IMR-90 (cell line): Measurements from ENCODE around the gene PDZRN3. TPM values are rescaled to one million over a fixed set of nuclear protein-coding genes. Genes with fewer than 3 reads are reported as not detected.

Experiments
- ATAC-seq: fragments of 200-7000 bp; cut with Tn5 transposase; 2 replicates; pipeline ENCODE4 v1.9.1; 2020; ENCODE audit warnings: low read depth, mild to moderate bottlenecking, moderate library complexity
- BruUV-seq: library from RNA; stranded (reverse); fragments of 400-500 nt; replicated peaks from 2 replicates; lab custom pipeline; 2021; lab: Mats Ljungman, UMichigan
- CTCF ChIA-PET: fragments of 300-600 bp; formaldehyde crosslinking; extraction: SDS; loops from one replicate; lab custom pipeline; 2021; ENCODE audit warnings: antibody characterized with exemption; lab: Yijun Ruan, JAX
- POLR2A ChIA-PET: fragments of 300-600 bp; sonication (Branson Sonifier 250); formaldehyde crosslinking; loops from one replicate; lab custom pipeline; 2022; ENCODE audit warnings: antibody characterized with exemption; ENCODE audit not compliant: unreplicated experiment; lab: Charles Lee
- DNase-seq: peaks from one replicate; pipeline ENCODE4 v3.0.0; 2013
- H2AFZ ChIP-seq: replicated peaks from 2 replicates; pipeline ENCODE3; 2013; ENCODE audit warnings: low read length, mild to moderate bottlenecking; ENCODE audit not compliant: poor library complexity
- H2AK5ac ChIP-seq: 2 replicates; pipeline ENCODE4 v1.6.1; 2013; ENCODE audit warnings: low read depth, low read length, inconsistent platforms
- H2AK9ac ChIP-seq: replicated peaks from 2 replicates; pipeline ENCODE3; 2013; ENCODE audit warnings: mild to moderate bottlenecking, low read depth, low read length, moderate library complexity; ENCODE audit not compliant: poor library complexity
- H2BK120ac ChIP-seq: 2 replicates; pipeline ENCODE4 v1.6.1; 2013; ENCODE audit warnings: low read depth, low read length, inconsistent platforms
- H2BK15ac ChIP-seq: 3 replicates; pipeline ENCODE4 v1.6.1; 2013; ENCODE audit warnings: low read depth, low read length, inconsistent platforms
- H2BK20ac ChIP-seq: 2 replicates; pipeline ENCODE4 v1.6.1; 2013; ENCODE audit warnings: low read depth, mild to moderate bottlenecking, inconsistent platforms, low read length, moderate library complexity
- H2BK5ac ChIP-seq: 2 replicates; pipeline ENCODE4 v1.6.1; 2013; ENCODE audit warnings: mild to moderate bottlenecking, low read depth, low read length, inconsistent platforms; ENCODE audit not compliant: poor library complexity, severe bottlenecking
- H3K14ac ChIP-seq: replicated peaks from 2 replicates; pipeline ENCODE4 v1.6.1; 2013; ENCODE audit warnings: low read depth, low read length, inconsistent platforms
- H3K18ac ChIP-seq: 2 replicates; pipeline ENCODE4 v1.6.1; 2013; ENCODE audit warnings: low read depth, low read length, control low read depth
- H3K23ac ChIP-seq: 2 replicates; pipeline ENCODE4 v1.6.1; 2013; ENCODE audit warnings: low read depth, low read length, inconsistent platforms
- H3K27ac ChIP-seq: 2 replicates; pipeline ENCODE4 v1.5.1; 2013; ENCODE audit warnings: mild to moderate bottlenecking, control low read depth, low read length; ENCODE audit not compliant: insufficient read depth
- H3K27me3 ChIP-seq: 2 replicates; pipeline ENCODE4 v1.6.1; 2013; ENCODE audit warnings: low read length; ENCODE audit not compliant: control insufficient read depth, insufficient read depth
- H3K36me3 ChIP-seq: 2 replicates; pipeline ENCODE4 v1.6.1; 2013; ENCODE audit warnings: low read length, mixed read lengths; ENCODE audit not compliant: control insufficient read depth, insufficient read depth
- H3K4ac ChIP-seq: 2 replicates; pipeline ENCODE4 v1.6.1; 2013; ENCODE audit warnings: low read depth, low read length, inconsistent platforms
- H3K4me1 ChIP-seq: 2 replicates; pipeline ENCODE4 v1.6.1; 2013; ENCODE audit warnings: low read length, mixed read lengths; ENCODE audit not compliant: control insufficient read depth, insufficient read depth
- H3K4me2 ChIP-seq: 2 replicates; pipeline ENCODE4 v1.6.1; 2013; ENCODE audit warnings: low read depth, mild to moderate bottlenecking, control low read depth, low read length, moderate library complexity
- H3K4me3 ChIP-seq: 2 replicates; pipeline ENCODE4 v1.5.1; 2013; ENCODE audit warnings: low read depth, mild to moderate bottlenecking, control low read depth, low read length, moderate library complexity; ENCODE audit not compliant: insufficient read depth
- H3K56ac ChIP-seq: 2 replicates; pipeline ENCODE4 v1.6.1; 2013; ENCODE audit warnings: low read length, inconsistent platforms; ENCODE audit not compliant: insufficient read depth; ENCODE audit errors: extremely low read depth
- H3K79me1 ChIP-seq, 2 experiments: 2 replicates each; pipeline ENCODE4 v1.6.1; 2013; ENCODE audit warnings: low read length in 2 of 2, inconsistent platforms in 1 of 2, low read depth in 1 of 2
- H3K9ac ChIP-seq: 2 replicates; pipeline ENCODE4 v1.6.1; 2013; ENCODE audit warnings: low read depth, low read length, control low read depth
- H3K9me1 ChIP-seq: 2 replicates; pipeline ENCODE4 v1.6.1; 2013; ENCODE audit warnings: low read length, inconsistent platforms; ENCODE audit not compliant: insufficient read depth
- H3K9me3 ChIP-seq: 2 replicates; pipeline ENCODE4 v1.6.1; 2013; ENCODE audit warnings: low read length; ENCODE audit not compliant: control insufficient read depth, insufficient read depth
- H4K20me1 ChIP-seq: 2 replicates; pipeline ENCODE4 v1.6.1; 2013; ENCODE audit warnings: low read length, inconsistent platforms; ENCODE audit not compliant: insufficient read depth
- H4K5ac ChIP-seq: 2 replicates; pipeline ENCODE4 v1.6.1; 2013; ENCODE audit warnings: mild to moderate bottlenecking, low read depth, low read length, control low read depth
- H4K8ac ChIP-seq, 2 experiments: 2 replicates each; pipeline ENCODE4 v1.6.1; 2013; ENCODE audit warnings: low read depth in 2 of 2, low read length in 2 of 2, control low read depth in 1 of 2, inconsistent platforms in 1 of 2
- H4K91ac ChIP-seq: 2 replicates; pipeline ENCODE4 v1.6.1; 2013; ENCODE audit warnings: low read depth, low read length, inconsistent platforms; ENCODE audit not compliant: insufficient read depth
- BHLHE40 ChIP-seq: fragments of 150-350 bp; IDR thresholded peaks from 2 replicates; pipeline ENCODE4 v1.6.1; 2016; ENCODE audit warnings: mild to moderate bottlenecking, low read depth, low read length
- RCOR1 ChIP-seq: IDR thresholded peaks from 2 replicates; pipeline ENCODE4 v1.6.1; 2012; ENCODE audit warnings: mild to moderate bottlenecking, low read length, improper control_type of control experiment; ENCODE audit not compliant: insufficient replicate concordance
- WGBS, 2 experiments: methylation state at CpG; one replicate each; pipeline versions ENCODE4 v1.1.5 to v1.1.7; 2013; ENCODE audit warnings: missing lambda C conversion rate in 2 of 2; ENCODE audit not compliant: insufficient read length in 1 of 2; ENCODE audit errors: extremely low coverage in 2 of 2; 5-methylcytosine and 5-hydroxymethylcytosine counted together
- dilution Hi-C: fragments of 300-500 bp; cut with HindIII; formaldehyde crosslinking; loops from one replicate; pipeline ENCODE4 v1.14.3; 2018; ENCODE audit warnings: low sequenced_read_pairs; ENCODE audit not compliant: unreplicated experiment
- in situ Hi-C: fragments of 300-500 bp; cut with MboI; formaldehyde crosslinking; loops from 3 replicates; pipeline ENCODE4 v1.14.3; 2019; ENCODE audit warnings: low sequenced_read_pairs, inconsistent platforms, mixed read lengths
- intact Hi-C: fragments of 100-400 bp; cut with micrococcal nuclease; formaldehyde crosslinking; loops from 2 replicates; pipeline ENCODE4 v1.10.0; 2022
- polyA plus RNA-seq, 3 experiments: library from polyadenylated mRNA; depleted of rRNA; stranded (reverse); fragments of >200 nt; gene quantifications; 2 replicates each; pipeline ENCODE4 v1.2.3, GENCODE V29; 2012; ENCODE audit warnings: low replicate concordance in 1 of 3
- total RNA-seq: library from RNA; depleted of rRNA; stranded (reverse); fragments of >200 nt; gene quantifications from 2 replicates; pipeline ENCODE4 v1.2.3, GENCODE V29; 2012

Gene PDZRN3
- total and polyA plus RNA-seq, 2 of the 4 experiments (the other 2 are of a cell fraction): 9.4 to 17.0 TPM

DNA sequence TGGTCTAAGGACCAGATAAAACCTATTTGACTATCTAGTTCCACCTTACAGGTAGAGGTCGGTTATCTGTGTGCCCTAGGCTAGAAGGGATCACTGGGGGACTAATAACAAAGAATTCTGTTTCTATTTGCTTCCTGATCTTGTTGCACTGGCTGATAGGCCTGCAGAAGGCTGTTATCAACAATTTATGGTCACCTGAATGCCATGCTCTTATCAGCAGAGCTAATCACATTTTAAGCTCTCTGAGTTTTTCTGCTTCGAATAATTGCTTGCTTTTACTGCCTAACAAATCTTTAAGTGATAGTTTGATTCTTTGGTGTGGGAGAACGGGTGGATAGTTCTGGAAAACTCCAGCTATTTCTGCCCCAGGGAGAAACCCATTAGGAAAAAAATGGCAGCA is 263.1 kb downstream of the PDZRN3 start:
- POLR2A ChIA-PET: no interaction called here

More for the DNA sequence above, 263.1 kb downstream of the PDZRN3 start:
- no peaks in the 10 kb centered on the region for H3K4me1 ChIP-seq
- H3K4me3 ChIP-seq: no peak overlapping the region
- H3K18ac ChIP-seq: no peak overlapping the region
- intact Hi-C loops (no loop called here), dilution Hi-C loops (no loop called here), in situ Hi-C loops (loop anchor here (25.0 kb wide), 1 partner anchor 99 kb away; no protein-coding TSS in a partner anchor)
- WGBS, 2 experiments: no CpG with 5 or more reads among the region's 3 CpGs
- no peak overlapping the region for H3K14ac ChIP-seq
- no peaks in the 10 kb centered on the region for H3K79me1 ChIP-seq
- DNase-seq (no peak), ATAC-seq (no peak)
- H3K9me3 ChIP-seq: no peaks in the 10 kb centered on the region
- no peak overlapping the region for H3K4me2 ChIP-seq
- TF ChIP-seq RCOR1 (no peak), BHLHE40 (no peak)
- no peak overlapping the region for H2AFZ ChIP-seq
- no peak overlapping the region for H2BK5ac ChIP-seq
- no peak overlapping the region for H2AK9ac ChIP-seq
- no peak overlapping the region for H4K5ac ChIP-seq
- no peak overlapping the region for H3K56ac ChIP-seq
- no peak overlapping the region for H4K8ac ChIP-seq
- BruUV-seq: no TSS peak
- no peak overlapping the region for H2BK20ac ChIP-seq
- no peaks in the 10 kb centered on the region for H3K27me3 ChIP-seq
- H3K23ac ChIP-seq: no peak overlapping the region
- H4K20me1 ChIP-seq: no peaks in the 10 kb centered on the region
- H4K91ac ChIP-seq: no peak overlapping the region
- H2BK15ac ChIP-seq: no peak overlapping the region
- no peaks in the 10 kb centered on the region for H3K9me1 ChIP-seq
- H2BK120ac ChIP-seq: no peak overlapping the region
- CTCF ChIA-PET: no interaction called here
- H3K27ac ChIP-seq: no peak overlapping the region
- no peak overlapping the region for H3K4ac ChIP-seq
- H3K9ac ChIP-seq: no peak overlapping the region
- no peaks in the 10 kb centered on the region for H3K36me3 ChIP-seq
- no peak overlapping the region for H2AK5ac ChIP-seq
